CD4-positive, alpha-beta T cell treated with Interleukin-12 subunit alpha and Interleukin-12 subunit beta, for 1 hour (primary cell): Measurements from ENCODE around the gene MZB1.
"Not testable (repeated sequence)": the region's sequence is repeated elsewhere in the genome, so short reads cannot be mapped to it uniquely, and the experiment has no call there.

ENCODE experiments used
- DNase-seq: peaks from one replicate; pipeline ENCODE4 v3.0.0-alpha.2; 2020

Gene MZB1

DNA sequence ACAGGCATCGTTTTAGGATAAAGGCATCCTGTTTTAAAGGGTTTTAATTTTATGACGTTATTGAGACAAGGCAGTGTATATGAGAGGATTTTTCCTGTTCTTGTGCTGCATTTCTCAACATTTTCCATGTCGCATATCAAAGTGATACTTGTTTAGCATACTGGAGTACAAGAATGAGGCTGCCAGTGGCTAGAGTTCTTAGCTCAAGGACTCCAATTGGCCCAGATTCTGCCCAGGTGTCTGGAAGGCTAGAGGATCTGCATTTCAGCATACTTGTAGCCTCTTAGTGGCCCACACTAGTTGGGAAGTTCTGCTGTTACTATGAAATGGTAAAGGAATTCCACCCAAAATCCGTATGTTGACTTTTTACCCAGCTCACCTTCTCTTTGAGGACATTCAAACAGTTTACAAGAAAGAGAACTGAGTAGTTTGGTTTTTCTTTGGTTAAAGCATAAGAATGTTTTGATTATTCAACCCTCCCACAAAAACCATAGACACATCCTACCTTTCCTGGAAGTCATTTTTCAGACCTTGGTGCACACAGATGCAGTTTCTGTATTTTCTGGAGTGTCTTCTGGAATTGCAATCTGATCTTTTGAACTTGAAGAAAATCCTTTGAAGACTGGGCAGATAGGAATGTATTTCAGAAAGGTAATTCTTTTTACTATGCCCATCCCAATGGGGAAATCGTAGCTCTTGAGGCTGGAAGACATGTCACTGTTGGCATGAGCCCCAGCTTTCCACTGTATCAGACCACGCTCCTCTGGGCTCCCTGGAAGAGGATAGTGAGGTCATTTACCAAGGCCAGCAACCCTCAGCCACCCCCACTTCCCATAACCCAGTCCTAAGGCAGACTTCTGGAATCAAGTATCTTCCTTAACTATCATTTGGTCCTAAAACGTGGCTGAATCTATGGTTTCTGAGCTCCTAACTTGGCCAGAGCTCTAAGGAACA lies 18.0 kb downstream of the MZB1 start:
- DNase-seq = no peak

DNA sequence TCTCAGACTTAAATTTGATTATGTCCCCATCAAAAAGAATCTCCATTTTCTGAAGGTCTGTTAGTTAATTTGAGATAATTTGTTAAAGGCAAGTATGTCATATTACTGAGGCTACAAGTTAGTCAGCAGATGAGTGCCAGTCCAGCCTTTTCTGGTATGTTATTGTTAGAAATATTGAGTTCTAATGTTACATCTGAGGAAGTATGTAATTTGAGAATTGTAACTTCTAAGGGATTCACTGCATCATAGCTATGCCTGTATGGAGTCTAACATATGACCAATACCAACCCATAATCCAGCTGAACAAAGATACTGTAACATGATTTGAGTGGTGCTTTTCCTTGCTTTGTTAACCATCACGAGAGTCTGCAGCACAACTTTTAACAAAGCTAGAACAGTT lies 20.5 kb downstream of the MZB1 start:
- no peak for DNase-seq

DNA sequence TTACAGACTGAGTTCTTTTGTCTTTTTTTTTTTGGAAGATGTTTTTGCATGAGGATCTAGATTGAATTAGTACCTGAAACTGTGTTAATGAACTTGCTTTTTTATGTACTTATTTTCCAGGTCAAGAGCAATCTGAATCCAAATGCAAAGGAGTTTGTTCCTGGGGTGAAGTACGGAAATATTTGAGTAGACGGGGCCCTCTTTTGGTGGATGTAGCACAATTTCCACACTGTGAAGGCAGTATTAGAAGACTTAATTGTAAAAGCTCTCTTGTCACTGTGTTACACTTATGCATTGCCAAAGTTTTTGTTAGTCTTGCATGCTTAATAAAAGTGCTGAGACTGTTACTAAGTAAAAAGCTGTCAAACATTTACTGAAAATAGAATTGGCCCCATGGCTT lies 21.1 kb downstream of the MZB1 start:
- DNase-seq = no peak

GRCh38 chr5:139364466-139364865 lies 25.2 kb downstream of the MZB1 start:
- no peak for DNase-seq

DNA sequence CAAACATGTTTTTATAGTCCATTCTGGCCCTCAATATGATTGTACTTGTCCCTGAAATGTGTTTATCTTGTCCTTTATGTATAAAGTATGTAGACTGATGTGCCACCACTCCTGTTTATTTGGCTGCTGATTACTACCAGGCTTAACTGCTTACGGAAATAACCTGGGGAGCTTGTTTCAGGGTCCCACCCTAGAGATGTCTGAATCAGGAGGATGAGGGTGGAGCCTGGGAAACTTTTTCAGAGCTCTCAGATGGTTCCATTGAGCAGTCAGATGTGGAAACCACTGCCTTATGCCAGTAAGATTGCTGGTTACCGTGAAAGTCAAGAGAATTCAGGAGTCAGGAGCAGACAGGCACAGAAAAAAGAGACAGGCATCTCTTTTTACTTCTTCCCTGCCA lies 25.8 kb downstream of the MZB1 start:
- no peak for DNase-seq

- no peak for DNase-seq
Measured at GRCh38 chr5:139361835-139362429, 27.8 kb downstream of the MZB1 start.

DNA sequence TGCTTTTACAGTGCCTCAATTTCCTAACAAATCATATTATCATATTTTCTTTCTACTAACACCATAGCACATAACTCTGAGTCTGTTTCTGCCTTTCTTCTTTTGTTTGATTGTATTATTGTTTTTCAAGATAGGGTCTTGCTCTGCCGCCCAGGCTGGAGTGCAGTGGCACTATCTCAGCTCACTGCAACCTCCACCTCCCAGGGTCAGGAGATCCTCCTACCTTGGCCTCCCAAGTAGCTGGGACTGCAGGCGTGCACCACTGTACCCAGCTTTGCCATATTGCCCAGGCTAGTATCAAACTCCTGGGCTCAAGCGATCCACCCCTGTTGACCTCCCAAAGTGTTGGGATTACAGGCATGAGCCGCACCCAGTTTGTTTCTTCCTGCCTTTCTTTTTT lies 29.3 kb downstream of the MZB1 start:
- DNase-seq = no peak

DNA sequence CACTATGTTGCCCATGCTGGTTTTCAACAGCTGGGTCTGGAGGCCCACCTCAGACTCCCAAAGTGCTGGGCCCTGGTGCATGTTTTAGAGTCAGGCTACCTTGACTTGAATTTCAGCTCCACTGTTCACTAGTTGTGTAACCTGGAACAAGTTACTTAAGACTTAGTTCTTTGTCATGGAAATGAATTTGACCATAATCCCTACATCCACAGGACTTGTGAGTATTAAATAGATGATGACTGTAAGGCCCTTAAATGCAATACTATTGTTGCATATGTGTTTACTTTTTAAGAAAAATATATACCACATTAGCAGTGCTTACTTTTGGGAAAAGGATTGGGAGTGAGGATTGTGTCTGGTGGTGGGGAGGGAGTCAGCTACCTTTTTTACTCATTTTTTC lies 31.6 kb downstream of the MZB1 start:
- no peak for DNase-seq

GRCh38 chr5:139355900-139356299 lies 33.8 kb downstream of the MZB1 start:
- DNase-seq = not testable (repeated sequence)

DNA sequence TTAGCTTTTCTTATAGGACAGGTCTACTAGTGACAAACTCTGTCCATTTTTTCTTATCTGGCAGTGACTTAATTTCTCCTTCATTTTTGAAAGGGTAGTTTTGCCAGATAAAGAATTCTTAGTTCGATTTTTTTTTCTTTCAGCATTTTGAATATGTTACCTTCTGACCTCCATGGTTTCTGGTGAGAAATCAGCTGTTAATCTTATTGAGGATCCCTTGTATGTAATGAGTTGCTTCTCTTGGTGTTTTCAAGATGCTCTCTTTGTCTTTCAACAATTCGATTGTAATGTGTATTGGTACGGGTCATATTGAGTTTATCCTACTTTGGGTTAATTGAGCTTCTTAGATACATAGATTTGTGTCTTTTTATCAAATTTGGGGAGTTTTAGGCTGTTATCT lies 35.5 kb downstream of the MZB1 start:
- no peak for DNase-seq

- not testable (repeated sequence) for DNase-seq
Measured at GRCh38 chr5:139347863-139348262, 41.9 kb downstream of the MZB1 start.

DNA sequence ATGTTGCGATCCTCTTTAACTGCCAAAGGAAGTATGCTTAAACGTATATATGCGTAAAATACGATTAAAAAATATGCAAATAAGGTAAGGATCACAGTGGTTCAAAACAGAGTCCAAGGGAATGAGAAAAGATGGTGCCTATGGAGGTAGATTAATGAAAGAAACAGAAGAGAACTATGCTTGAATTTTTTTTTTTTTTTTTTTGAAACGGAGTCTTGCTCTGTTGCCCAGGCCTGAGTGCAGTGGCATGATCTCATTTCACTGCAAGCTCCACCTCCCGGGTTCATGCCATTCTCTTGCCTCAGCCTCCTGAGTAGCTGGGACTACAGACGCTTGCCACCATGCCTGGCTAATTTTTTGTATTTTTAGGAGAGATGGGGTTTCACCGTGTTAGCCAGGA lies 44.3 kb downstream of the MZB1 start:
- DNase-seq = not testable (repeated sequence)

- no peak for DNase-seq
Measured at GRCh38 chr5:139344177-139344576, 45.5 kb downstream of the MZB1 start.

- DNase-seq = no peak
Measured at GRCh38 chr5:139343476-139343875, 46.2 kb downstream of the MZB1 start.

- no peak for DNase-seq
Measured at GRCh38 chr5:139342423-139342723, 47.3 kb downstream of the MZB1 start.

DNA sequence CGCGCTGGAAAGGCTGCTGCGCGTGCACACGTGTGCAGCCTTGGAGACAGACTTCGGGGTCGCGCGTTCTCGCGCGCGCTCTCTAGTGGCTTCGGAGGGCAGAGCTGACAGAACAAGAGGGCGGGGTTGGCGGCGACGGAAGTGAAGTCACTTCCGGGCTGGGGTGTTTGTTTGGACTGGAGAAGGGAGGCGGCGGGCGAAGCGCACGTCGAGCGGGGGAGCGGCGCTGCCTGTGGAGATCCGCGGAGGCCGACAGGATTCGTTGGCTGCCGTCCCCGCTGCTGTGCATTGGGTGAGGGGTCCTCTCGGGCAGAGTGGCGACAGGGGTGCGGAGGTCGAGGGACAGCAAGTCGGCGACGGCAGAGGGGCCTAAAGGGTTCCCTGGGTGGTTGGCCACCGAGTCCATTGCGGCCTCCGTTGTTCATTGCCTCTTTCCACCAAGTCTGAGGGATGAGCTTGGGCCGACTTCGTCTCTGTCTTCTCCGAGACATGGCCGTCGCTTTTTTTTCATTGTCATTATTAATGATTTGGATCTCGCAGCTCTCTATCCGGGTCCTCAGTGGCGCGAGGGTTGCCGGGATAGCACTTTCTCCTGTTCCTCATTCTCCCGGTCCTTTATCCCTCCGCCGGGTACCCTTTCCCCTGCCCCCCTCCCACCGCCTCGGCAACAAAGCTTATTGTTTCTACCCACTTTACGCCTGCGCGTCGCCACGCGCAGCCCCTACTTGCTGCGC lies 47.9 kb downstream of the MZB1 start, which contains the start of gene PAIP2:
Gene PAIP2 (plus strand): TSS at position 166 of the 734 bp plus-strand sequence. CDS start 21,931 bp downstream, outside the sequence.
- DNase-seq = peak; percentile 98

GRCh38 chr5:139341187-139341688 lies 48.5 kb downstream of the MZB1 start:
- DNase-seq = no peak

DNA sequence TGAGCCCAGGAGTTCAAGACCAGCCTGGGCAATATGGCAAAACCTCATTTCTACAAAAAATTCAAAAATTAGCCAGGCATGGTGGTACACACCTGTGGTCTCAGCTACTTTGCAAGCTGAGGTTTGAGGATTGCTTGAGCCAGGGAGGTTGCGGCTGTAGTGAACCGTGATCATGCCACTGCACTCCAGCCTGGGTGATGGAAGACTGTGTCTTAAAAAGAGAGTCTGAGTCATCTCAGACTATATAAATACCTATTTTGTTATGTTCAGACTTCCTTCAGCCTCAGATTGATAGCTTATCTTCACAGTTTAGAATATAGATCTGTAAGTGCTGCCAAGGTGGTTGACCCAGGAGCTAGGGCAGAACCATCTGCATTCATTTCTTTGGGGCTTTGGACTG lies 49.7 kb downstream of the MZB1 start:
- DNase-seq = no peak
